Endodermal cell (in vitro differentiated cells): Measurements from ENCODE around the gene PRRX2. TPM values are rescaled to one million over a fixed set of nuclear protein-coding genes. Genes with fewer than 3 reads are reported as not detected.

Experiments
- DNase-seq: peaks from one replicate; pipeline ENCODE4 v3.0.0-alpha.2; 2017
- H3K27ac ChIP-seq: 2 replicates; pipeline ENCODE4 v1.5.1; 2013; ENCODE audit warnings: mild to moderate bottlenecking, low read depth, low read length, moderate library complexity
- H3K27me3 ChIP-seq: 2 replicates; pipeline ENCODE4 v1.6.1; 2013; ENCODE audit warnings: mild to moderate bottlenecking, low read length, moderate library complexity; ENCODE audit not compliant: insufficient read depth, control insufficient read depth, poor library complexity, severe bottlenecking
- H3K36me3 ChIP-seq: 2 replicates; pipeline ENCODE4 v1.7.0; 2013; ENCODE audit warnings: mild to moderate bottlenecking, low read length, moderate library complexity; ENCODE audit not compliant: control insufficient read depth, insufficient read depth
- H3K4me1 ChIP-seq: one replicate; pipeline ENCODE4 v1.7.0; 2013; ENCODE audit warnings: low read length; ENCODE audit not compliant: control insufficient read depth, insufficient read depth
- H3K4me3 ChIP-seq: 2 replicates; pipeline ENCODE4 v1.5.1; 2013; ENCODE audit warnings: mild to moderate bottlenecking, low read length, moderate library complexity
- H3K9ac ChIP-seq: 2 replicates; pipeline ENCODE4 v1.6.1; 2013; ENCODE audit warnings: mild to moderate bottlenecking, low read length, moderate library complexity; ENCODE audit not compliant: poor library complexity, severe bottlenecking; ENCODE audit errors: extremely low read depth
- H3K9me3 ChIP-seq: 2 replicates; pipeline ENCODE4 v1.6.1; 2013; ENCODE audit warnings: mild to moderate bottlenecking, low read length, moderate library complexity; ENCODE audit not compliant: control insufficient read depth
- H3K27ac Mint-ChIP-seq: 2 replicates; pipeline ENCODE4 v1.8.0; 2020; ENCODE audit warnings: mixed read lengths
- H3K27me3 Mint-ChIP-seq: 2 replicates; pipeline ENCODE4 v1.8.0; 2021; ENCODE audit warnings: mild to moderate bottlenecking, mixed read lengths; ENCODE audit not compliant: insufficient read depth
- H3K36me3 Mint-ChIP-seq: 2 replicates; pipeline ENCODE4 v1.8.0; 2020; ENCODE audit warnings: low read depth, mixed read lengths
- H3K4me1 Mint-ChIP-seq: 2 replicates; pipeline ENCODE4 v1.8.0; 2020; ENCODE audit warnings: mixed read lengths
- H3K4me3 Mint-ChIP-seq: 2 replicates; pipeline ENCODE4 v1.8.0; 2020; ENCODE audit warnings: mild to moderate bottlenecking, moderate library complexity, mixed read lengths
- H3K9me3 Mint-ChIP-seq: 2 replicates; pipeline ENCODE4 v1.8.0; 2020; ENCODE audit warnings: mild to moderate bottlenecking, mixed read lengths
- WGBS, 2 experiments: methylation state at CpG; one replicate each; pipeline versions ENCODE4 v1.1.5 to v1.1.7; 2013; ENCODE audit warnings: missing lambda C conversion rate in 2 of 2, mixed read lengths in 1 of 2; ENCODE audit not compliant: insufficient coverage in 1 of 2, insufficient read length in 1 of 2; 5-methylcytosine and 5-hydroxymethylcytosine counted together
- total RNA-seq, 2 donors: library from RNA; stranded (reverse); fragmentation: NEBNext Ultra II Directional in 1 of 2; extraction: Animal tissue kit (Norgen Biotek cat#: 25700) in 1 of 2; gene quantifications; 2 replicates in 1 of 2; 3 replicates in 1 of 2; pipeline ENCODE4 v1.2.1, GENCODE V29; 2021
- TF ChIP-seq, protein P1 (sequence below): fragments of 200-600 bp; sonication (generic); conservative IDR thresholded peaks from 2 replicates; pipeline ENCODE4 v1.5.0; 2021; ENCODE audit warnings: antibody characterized with exemption, mild to moderate bottlenecking

Gene PRRX2
- total RNA-seq, 2 donors from 2014 or later = 1.0 to 3.8 TPM

DNA sequence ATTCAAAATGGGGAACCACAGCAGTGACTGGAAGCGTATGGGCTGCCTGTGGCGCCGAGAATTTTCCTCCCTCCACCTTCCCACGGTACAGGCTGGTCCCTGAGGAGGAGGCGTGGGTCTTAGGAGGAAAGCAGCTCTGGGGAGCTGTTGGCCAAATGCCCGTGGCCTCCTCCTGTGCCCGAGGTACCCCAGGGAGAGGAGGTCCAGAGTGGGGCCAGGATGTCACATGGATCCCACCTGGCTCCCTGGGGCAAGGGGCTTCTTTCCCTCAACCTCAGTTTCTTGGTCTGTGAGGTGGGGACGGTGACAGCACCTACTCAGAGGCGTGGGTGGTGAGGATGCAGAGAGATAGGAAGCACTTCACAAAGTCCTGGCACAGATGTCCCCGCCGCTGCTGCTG is 16.5 kb downstream of the PRRX2 start:
- Mint-ChIP-seq H3K27ac (no peak overlapping the region), H3K9me3 (no peaks in the 10 kb centered on the region), H3K4me1 (no peaks in the 10 kb centered on the region), H3K4me3 (no peak overlapping the region), H3K27me3 (no peaks in the 10 kb centered on the region), H3K36me3 (no peaks in the 10 kb centered on the region)
- TF ChIP-seq, protein P1, sequence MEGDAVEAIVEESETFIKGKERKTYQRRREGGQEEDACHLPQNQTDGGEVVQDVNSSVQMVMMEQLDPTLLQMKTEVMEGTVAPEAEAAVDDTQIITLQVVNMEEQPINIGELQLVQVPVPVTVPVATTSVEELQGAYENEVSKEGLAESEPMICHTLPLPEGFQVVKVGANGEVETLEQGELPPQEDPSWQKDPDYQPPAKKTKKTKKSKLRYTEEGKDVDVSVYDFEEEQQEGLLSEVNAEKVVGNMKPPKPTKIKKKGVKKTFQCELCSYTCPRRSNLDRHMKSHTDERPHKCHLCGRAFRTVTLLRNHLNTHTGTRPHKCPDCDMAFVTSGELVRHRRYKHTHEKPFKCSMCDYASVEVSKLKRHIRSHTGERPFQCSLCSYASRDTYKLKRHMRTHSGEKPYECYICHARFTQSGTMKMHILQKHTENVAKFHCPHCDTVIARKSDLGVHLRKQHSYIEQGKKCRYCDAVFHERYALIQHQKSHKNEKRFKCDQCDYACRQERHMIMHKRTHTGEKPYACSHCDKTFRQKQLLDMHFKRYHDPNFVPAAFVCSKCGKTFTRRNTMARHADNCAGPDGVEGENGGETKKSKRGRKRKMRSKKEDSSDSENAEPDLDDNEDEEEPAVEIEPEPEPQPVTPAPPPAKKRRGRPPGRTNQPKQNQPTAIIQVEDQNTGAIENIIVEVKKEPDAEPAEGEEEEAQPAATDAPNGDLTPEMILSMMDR = no peak
- H3K4me1 ChIP-seq = no peaks in the 10 kb centered on the region
- peak; percentile 40 for DNase-seq
- no peak overlapping the region for H3K4me3 ChIP-seq
- H3K9ac ChIP-seq = no peak overlapping the region
- WGBS, 2 experiments = 90 to 91% methylated on average over 3 to 11 of the region's 11 CpGs
- H3K36me3 ChIP-seq = no peaks in the 10 kb centered on the region
- H3K27ac ChIP-seq = no peak overlapping the region
- no peaks in the 10 kb centered on the region for H3K9me3 ChIP-seq
- H3K27me3 ChIP-seq = no peaks in the 10 kb centered on the region

DNA sequence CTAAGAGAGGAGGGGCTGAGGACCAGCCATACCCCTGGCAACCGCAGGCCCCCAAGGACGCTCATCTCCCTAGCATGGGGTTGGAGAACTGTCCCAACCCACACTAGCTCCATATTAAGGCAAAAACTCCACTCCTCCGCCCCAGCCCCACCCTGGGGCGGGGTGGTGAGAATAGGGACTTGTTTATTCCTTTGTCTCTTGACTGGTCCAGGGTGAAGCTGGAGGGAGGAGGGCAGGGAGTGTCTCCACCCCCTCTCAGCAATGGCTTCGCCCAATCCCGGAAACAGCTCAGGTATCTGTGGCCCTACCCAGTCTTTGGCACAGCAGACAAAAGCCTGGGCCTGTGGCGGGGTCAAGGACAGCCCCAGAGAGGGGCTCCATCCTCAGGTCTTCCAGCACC is 16.9 kb downstream of the PRRX2 start:
- TF ChIP-seq, protein P1 = no peak
- whole genome bisulfite sequencing, 2 experiments = 86 to 92% methylated on average over 1 to 7 of the region's 7 CpGs
- H3K27ac ChIP-seq = no peak overlapping the region
- H3K27me3 ChIP-seq = no peaks in the 10 kb centered on the region
- Mint-ChIP-seq H3K27ac (no peak overlapping the region), H3K4me1 (no peaks in the 10 kb centered on the region), H3K36me3 (no peaks in the 10 kb centered on the region), H3K9me3 (no peaks in the 10 kb centered on the region), H3K27me3 (no peaks in the 10 kb centered on the region), H3K4me3 (no peak overlapping the region)
- H3K9ac ChIP-seq = no peak overlapping the region
- H3K4me1 ChIP-seq = no peaks in the 10 kb centered on the region
- DNase-seq = peak; percentile 45
- no peaks in the 10 kb centered on the region for H3K36me3 ChIP-seq
- no peaks in the 10 kb centered on the region for H3K9me3 ChIP-seq
- no peak overlapping the region for H3K4me3 ChIP-seq

DNA sequence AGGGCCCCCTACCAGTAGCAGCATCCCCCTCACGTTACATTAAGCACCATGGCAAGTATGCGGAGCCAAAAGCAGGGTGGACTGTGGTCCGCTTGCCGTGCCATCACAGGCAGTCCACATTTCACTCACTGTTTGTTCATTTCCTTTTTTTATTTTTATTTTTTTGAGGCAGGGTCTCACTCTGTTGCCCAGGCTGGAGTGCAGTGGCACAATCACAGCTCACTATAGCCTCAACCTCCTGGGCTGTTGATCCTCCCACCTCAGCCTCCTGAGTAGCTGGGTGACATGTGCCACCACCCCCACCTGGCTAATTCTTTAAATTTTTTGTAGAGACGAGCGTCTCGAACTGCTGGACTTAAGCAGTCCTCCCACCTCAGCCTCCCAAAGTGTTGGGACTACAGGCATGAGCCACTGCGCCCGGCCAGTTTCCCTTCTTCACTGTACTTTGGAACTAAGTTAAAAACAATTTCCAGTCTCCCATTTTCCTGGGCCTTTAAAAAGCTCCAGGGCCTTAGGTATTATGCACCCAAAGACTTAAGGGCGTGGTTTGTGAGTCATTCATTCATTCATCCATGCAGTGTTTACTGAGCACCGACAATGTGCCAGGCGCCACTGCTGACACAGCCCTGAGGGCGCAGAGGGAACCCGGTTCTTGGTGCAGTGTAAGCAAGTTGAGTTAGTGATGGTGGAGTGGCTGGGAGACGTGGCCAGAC is 19.9 kb downstream of the PRRX2 start:
- Mint-ChIP-seq H3K36me3 (no peaks in the 10 kb centered on the region), H3K27me3 (no peaks in the 10 kb centered on the region), H3K4me1 (no peaks in the 10 kb centered on the region), H3K27ac (no peak overlapping the region), H3K4me3 (no peak overlapping the region), H3K9me3 (no peaks in the 10 kb centered on the region)
- Histone ChIP-seq H3K9ac (no peak overlapping the region), H3K36me3 (no peaks in the 10 kb centered on the region), H3K4me3 (no peak overlapping the region), H3K27me3 (no peaks in the 10 kb centered on the region), H3K27ac (no peak overlapping the region), H3K4me1 (no peaks in the 10 kb centered on the region), H3K9me3 (no peaks in the 10 kb centered on the region)
- 88 to 93% methylated on average over 11 to 15 of the region's 15 CpGs for WGBS, 2 experiments
- DNase-seq = no peak
- TF ChIP-seq, protein P1 = no peak
